LNCaP clone FGC (cell line): ENCODE data around the gene HDC.

Experiments
- DNase-seq: peaks from one replicate; pipeline ENCODE4 v3.0.0-alpha.2; 2011; ENCODE audit warnings: low read depth
- H3K4me3 ChIP-seq: 2 replicates; pipeline ENCODE4 v1.5.1; 2011; ENCODE audit warnings: mild to moderate bottlenecking, low read depth, low read length, control low read depth
- TF ChIP-seq, protein P1 (sequence below): IDR thresholded peaks from 2 replicates; pipeline ENCODE4 v1.5.1; 2012; ENCODE audit warnings: mild to moderate bottlenecking; ENCODE audit not compliant: control insufficient read depth, insufficient read depth; ENCODE audit errors: extremely low read depth

Gene HDC

GRCh38 chr15:50229336-50229735 is 36.2 kb downstream of the HDC start:
- DNase-seq = no peak
- TF ChIP-seq, protein P1, sequence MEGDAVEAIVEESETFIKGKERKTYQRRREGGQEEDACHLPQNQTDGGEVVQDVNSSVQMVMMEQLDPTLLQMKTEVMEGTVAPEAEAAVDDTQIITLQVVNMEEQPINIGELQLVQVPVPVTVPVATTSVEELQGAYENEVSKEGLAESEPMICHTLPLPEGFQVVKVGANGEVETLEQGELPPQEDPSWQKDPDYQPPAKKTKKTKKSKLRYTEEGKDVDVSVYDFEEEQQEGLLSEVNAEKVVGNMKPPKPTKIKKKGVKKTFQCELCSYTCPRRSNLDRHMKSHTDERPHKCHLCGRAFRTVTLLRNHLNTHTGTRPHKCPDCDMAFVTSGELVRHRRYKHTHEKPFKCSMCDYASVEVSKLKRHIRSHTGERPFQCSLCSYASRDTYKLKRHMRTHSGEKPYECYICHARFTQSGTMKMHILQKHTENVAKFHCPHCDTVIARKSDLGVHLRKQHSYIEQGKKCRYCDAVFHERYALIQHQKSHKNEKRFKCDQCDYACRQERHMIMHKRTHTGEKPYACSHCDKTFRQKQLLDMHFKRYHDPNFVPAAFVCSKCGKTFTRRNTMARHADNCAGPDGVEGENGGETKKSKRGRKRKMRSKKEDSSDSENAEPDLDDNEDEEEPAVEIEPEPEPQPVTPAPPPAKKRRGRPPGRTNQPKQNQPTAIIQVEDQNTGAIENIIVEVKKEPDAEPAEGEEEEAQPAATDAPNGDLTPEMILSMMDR = no peak

DNA sequence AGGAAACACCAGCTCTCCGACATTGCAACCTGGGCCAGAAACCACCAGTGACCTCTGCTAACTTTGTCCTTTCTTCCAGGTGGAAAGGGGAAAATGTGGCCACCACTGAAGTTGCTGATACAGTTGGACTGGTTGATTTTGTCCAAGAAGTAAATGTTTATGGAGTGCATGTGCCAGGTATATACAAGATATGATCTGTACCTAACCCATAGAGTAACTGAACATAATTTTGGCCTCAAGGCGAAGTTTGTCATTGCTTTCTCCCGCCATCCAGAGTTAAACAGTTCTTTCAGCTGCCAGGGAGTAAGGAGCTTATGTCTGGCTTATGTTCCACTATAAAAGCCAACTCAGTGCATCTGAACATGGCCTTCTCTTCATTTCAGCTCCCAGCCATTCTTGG is 36.7 kb downstream of the HDC start:
- TF ChIP-seq, protein P1 = no peak
- peak; percentile 63 for DNase-seq
- H3K4me3 ChIP-seq = no peak overlapping the region

More at GRCh38 chr15:50229336-50229735, 36.2 kb downstream of the HDC start:
- no peak overlapping the region for H3K4me3 ChIP-seq

- TF ChIP-seq, protein P1 = no peak
- no peak for DNase-seq
- H3K4me3 ChIP-seq = no peak overlapping the region
Observed at GRCh38 chr15:50227076-50227475, 38.5 kb downstream of the HDC start.

DNA sequence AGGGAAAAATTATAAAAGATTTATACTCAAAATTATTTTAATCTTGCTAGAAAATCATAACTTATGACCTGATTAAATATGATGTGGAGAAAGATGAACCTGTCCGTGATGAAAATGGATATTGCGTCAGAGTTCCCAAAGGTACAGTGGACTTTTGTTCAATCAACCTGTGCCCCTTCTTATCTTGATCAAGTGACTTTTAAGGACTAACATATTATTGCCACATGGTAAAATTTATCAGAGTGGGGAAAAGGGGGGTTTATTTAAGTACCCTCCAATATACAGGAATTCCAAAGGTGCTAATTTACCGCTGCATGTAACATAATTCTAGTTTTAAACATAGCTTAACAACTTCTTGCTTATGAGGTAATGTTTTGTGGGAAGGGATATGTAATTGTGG is 39.6 kb downstream of the HDC start:
- no peak overlapping the region for H3K4me3 ChIP-seq
- TF ChIP-seq, protein P1 = no peak
- no peak for DNase-seq

- H3K4me3 ChIP-seq = no peak overlapping the region
- TF ChIP-seq, protein P1 = no peak
- DNase-seq = no peak
Observed at GRCh38 chr15:50225057-50225456, 40.5 kb downstream of the HDC start.

- H3K4me3 ChIP-seq = no peak overlapping the region
- TF ChIP-seq, protein P1 = no peak
- no peak for DNase-seq
Observed at GRCh38 chr15:50224606-50225005, 40.9 kb downstream of the HDC start.

- H3K4me3 ChIP-seq = no peak overlapping the region
- TF ChIP-seq, protein P1 = no peak
- DNase-seq = no peak
Observed at GRCh38 chr15:50222181-50222580, 43.3 kb downstream of the HDC start.
